HL-60 (cell line): ENCODE measurements around the gene SLC39A5.

Experiments used
- GABPA ChIP-seq: IDR thresholded peaks from 2 replicates; pipeline ENCODE4 v1.6.1; 2012; ENCODE audit warnings: low read depth
- POLR2AphosphoS5 ChIP-seq: IDR thresholded peaks from 2 replicates; pipeline ENCODE4 v1.6.1; 2012; ENCODE audit warnings: low read depth
- SPI1 ChIP-seq: IDR thresholded peaks from 2 replicates; pipeline ENCODE4 v1.6.1; 2012; ENCODE audit warnings: low read depth, mild to moderate bottlenecking, borderline replicate concordance
- TF ChIP-seq, protein P1 (sequence below): IDR thresholded peaks from one replicate; pipeline ENCODE4 v1.5.1; 2011; ENCODE audit warnings: low read length, control low read depth, inconsistent platforms; ENCODE audit not compliant: insufficient read depth
- TF ChIP-seq, protein P2 (sequence below): IDR thresholded peaks from 2 replicates; pipeline ENCODE4 v1.6.1; 2012; ENCODE audit warnings: low read depth; ENCODE audit not compliant: insufficient replicate concordance

DNA sequence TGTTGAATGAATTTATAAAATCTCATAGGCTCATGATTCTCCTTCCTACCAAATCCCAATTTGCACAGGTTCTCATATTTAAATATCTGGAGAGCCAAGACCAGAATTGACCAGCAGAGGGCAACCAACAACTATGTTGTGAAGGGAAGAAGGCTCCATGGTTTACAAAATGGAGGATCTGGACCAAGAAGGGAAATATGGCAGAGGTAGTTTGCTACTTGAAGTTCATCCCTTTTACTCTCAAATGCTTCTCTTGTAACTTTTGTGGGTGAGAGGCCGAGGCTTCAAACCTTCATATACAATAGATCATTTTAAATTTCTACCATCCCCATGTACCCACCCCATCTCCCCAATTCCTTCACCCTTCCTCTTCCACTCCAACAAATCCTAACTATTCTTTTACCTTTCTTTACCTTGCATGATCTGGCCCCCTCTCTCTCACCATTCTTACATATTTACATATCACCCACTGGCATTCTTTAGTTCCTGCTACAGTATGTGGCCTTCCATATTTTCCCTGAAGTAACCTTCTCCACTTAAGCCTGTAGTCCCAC, 36.7 kb upstream of the SLC39A5 start:
- TF ChIP-seq, protein P1, sequence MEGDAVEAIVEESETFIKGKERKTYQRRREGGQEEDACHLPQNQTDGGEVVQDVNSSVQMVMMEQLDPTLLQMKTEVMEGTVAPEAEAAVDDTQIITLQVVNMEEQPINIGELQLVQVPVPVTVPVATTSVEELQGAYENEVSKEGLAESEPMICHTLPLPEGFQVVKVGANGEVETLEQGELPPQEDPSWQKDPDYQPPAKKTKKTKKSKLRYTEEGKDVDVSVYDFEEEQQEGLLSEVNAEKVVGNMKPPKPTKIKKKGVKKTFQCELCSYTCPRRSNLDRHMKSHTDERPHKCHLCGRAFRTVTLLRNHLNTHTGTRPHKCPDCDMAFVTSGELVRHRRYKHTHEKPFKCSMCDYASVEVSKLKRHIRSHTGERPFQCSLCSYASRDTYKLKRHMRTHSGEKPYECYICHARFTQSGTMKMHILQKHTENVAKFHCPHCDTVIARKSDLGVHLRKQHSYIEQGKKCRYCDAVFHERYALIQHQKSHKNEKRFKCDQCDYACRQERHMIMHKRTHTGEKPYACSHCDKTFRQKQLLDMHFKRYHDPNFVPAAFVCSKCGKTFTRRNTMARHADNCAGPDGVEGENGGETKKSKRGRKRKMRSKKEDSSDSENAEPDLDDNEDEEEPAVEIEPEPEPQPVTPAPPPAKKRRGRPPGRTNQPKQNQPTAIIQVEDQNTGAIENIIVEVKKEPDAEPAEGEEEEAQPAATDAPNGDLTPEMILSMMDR: peak; percentile 75
- TF ChIP-seq POLR2AphosphoS5 (no peak), SPI1 (no peak), GABPA (no peak)
- TF ChIP-seq, protein P2, sequence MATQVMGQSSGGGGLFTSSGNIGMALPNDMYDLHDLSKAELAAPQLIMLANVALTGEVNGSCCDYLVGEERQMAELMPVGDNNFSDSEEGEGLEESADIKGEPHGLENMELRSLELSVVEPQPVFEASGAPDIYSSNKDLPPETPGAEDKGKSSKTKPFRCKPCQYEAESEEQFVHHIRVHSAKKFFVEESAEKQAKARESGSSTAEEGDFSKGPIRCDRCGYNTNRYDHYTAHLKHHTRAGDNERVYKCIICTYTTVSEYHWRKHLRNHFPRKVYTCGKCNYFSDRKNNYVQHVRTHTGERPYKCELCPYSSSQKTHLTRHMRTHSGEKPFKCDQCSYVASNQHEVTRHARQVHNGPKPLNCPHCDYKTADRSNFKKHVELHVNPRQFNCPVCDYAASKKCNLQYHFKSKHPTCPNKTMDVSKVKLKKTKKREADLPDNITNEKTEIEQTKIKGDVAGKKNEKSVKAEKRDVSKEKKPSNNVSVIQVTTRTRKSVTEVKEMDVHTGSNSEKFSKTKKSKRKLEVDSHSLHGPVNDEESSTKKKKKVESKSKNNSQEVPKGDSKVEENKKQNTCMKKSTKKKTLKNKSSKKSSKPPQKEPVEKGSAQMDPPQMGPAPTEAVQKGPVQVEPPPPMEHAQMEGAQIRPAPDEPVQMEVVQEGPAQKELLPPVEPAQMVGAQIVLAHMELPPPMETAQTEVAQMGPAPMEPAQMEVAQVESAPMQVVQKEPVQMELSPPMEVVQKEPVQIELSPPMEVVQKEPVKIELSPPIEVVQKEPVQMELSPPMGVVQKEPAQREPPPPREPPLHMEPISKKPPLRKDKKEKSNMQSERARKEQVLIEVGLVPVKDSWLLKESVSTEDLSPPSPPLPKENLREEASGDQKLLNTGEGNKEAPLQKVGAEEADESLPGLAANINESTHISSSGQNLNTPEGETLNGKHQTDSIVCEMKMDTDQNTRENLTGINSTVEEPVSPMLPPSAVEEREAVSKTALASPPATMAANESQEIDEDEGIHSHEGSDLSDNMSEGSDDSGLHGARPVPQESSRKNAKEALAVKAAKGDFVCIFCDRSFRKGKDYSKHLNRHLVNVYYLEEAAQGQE: no peak
